NB4 (cell line): ENCODE measurements around the gene AFG1L.

Source experiments
- CTCF ChIP-seq: IDR thresholded peaks from one replicate; pipeline ENCODE4 v1.5.1; 2012; ENCODE audit warnings: low read depth, low read length
- MAX ChIP-seq: IDR thresholded peaks from 2 replicates; pipeline ENCODE4 v1.6.1; 2011; ENCODE audit warnings: low read depth, low read length
- POLR2A ChIP-seq: IDR thresholded peaks from 2 replicates; pipeline ENCODE4 v1.6.1; 2011; ENCODE audit warnings: mild to moderate bottlenecking; ENCODE audit not compliant: insufficient read length; ENCODE audit errors: extremely low read depth

GRCh38 chr6:108543175-108543940 lies 248.5 kb downstream of the AFG1L start:
- TF ChIP-seq CTCF (no peak), MAX (no peak), POLR2A (no peak)
